LNCaP clone FGC (cell line): ENCODE data around the gene RNU1-3.
"Not testable (repeated sequence)": the region's sequence is repeated elsewhere in the genome, so short reads cannot be mapped to it uniquely, and the experiment has no call there.

Source experiments
- DNase-seq: peaks from one replicate; pipeline ENCODE4 v3.0.0-alpha.2; 2011; ENCODE audit warnings: low read depth
- H3K4me3 ChIP-seq: 2 replicates; pipeline ENCODE4 v1.5.1; 2011; ENCODE audit warnings: mild to moderate bottlenecking, low read depth, low read length, control low read depth
- TF ChIP-seq, protein P1 (sequence below): IDR thresholded peaks from 2 replicates; pipeline ENCODE4 v1.5.1; 2012; ENCODE audit warnings: mild to moderate bottlenecking; ENCODE audit not compliant: control insufficient read depth, insufficient read depth; ENCODE audit errors: extremely low read depth

The RNU1-3 gene

GRCh38 chr1:16666502-16667413 is at the start of gene RNU1-3:
TSS of gene RNU1-3 (minus strand) at chr1:16666948.
- not testable (repeated sequence) for DNase-seq, H3K4me3 ChIP-seq

DNA sequence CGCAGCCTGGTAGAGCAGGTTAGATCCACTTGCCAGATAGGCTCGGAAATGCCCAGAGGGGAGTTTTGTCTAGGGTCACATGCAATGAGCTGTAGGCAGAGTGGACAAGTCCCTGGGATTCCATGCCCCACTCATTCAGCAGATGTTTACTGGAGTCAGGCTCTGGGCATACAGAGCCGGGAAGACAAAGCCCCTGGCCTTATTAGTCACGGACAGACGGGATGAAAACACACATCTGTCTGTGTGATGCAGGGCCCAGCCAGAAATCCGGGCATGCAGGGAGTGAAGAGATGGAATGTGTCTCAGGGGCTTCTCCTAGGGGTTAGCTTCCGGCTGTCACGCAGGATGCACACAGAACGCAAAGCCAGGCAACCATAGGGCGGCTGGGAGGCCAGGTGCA is 46.7 kb upstream of the RNU1-3 start:
- not testable (repeated sequence) for DNase-seq, H3K4me3 ChIP-seq

DNA sequence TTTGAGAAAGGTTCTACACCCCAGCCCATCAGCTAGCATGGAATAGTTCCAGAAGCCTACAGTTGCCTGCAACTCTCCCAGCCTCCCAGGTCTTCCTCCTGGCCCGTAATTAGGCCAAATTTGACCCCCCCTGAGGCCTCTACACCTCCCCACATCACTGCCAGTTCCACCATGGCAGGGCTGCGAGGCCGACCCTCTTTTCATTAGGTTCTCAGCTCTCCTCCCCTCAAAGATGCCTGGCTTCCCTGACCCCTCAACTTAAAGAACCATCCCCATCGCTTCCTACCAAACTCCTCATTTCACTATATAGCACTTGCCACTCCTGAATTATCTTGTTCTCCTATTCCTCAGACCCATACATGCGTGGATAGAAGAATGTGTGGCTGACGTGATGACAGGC is 46.2 kb upstream of the RNU1-3 start:
- H3K4me3 ChIP-seq, DNase-seq: not testable (repeated sequence)

DNA sequence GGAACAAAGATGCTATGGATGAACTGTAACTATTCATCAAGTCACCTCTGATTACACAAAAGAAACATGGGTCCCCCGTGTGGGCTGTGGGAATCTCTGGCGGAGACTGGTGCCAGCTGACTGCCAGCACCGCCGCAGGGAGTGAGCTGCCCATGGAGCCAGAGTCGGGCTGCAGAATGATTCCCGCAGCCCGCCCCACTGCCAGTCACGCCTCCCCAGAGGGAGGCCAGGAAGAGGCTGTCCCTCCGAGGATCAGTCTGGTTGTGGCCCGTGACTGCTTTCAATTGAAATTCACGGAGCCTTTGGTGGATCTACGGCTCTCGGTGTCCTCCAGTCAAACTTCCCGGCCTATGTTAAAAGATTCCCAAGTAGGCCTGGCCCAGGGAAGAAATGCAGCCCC is 45.8 kb upstream of the RNU1-3 start:
- DNase-seq, result not testable (repeated sequence)

DNA sequence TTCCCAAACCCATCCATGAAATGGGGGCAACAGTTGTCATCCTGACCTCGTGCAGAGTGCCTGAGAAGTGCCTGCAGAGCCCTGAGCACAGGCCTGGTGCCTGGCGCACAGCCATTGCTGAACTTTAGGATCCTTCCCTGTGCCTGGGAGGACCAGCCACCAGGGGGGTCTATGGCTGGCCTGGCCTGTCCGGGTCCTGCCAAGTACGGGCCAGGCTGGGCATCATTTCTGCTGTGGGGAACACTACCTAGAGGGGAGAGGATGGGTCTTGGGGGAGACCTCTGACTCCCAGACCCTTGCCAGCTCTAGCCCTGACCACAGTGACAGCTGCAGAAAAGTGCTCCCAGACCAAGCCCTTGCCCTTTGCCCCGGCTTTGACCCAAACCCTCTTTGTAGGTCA is 45.4 kb upstream of the RNU1-3 start:
- H3K4me3 ChIP-seq, result not testable (repeated sequence)

More for the DNA sequence above, 45.8 kb upstream of the RNU1-3 start:
- not testable (repeated sequence) for H3K4me3 ChIP-seq

DNA sequence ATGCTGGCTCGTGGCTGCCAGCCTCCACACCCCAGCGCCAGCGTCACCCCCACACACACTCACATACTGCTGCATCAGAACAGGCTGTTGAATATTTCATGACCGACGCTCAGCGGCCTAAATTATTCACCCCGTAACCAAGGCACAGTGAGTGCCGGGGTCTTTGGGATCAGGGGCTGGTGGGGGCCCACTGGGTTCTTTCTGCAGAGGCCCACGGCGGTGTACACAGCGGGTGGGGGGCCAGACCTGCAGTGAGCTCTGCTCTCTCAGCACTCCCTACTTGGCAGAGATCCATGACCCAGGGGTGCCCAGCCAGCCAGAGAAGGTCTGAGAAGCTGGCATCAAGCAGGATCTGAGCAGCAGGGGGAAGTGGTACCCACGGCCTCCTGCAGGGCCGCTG is 43.9 kb upstream of the RNU1-3 start:
- not testable (repeated sequence) for DNase-seq, H3K4me3 ChIP-seq

More for the DNA sequence above, 45.4 kb upstream of the RNU1-3 start:
- DNase-seq, result not testable (repeated sequence)

DNA sequence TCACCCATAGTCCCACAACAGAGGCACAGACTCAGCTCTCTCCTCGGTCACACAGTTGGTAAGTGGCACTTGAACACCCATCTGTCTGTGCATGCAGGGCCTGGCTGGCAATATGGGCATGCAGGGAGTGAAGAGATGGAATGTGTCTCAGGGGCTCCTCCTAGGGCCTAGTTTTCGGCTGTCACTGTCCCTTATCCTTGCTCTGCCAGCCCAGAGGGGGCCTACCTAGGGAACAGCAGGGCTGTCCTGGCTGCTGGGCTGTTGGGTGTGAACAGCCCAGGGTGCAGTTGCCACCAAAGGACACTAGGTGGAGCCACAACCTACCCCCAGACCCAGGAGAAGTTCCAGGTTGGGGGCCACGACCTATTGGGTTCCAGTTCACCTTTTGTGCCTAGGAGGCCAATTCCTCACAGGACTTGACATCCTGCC is 42.9 kb upstream of the RNU1-3 start:
- not testable (repeated sequence) for H3K4me3 ChIP-seq, DNase-seq
- TF ChIP-seq, protein P1, sequence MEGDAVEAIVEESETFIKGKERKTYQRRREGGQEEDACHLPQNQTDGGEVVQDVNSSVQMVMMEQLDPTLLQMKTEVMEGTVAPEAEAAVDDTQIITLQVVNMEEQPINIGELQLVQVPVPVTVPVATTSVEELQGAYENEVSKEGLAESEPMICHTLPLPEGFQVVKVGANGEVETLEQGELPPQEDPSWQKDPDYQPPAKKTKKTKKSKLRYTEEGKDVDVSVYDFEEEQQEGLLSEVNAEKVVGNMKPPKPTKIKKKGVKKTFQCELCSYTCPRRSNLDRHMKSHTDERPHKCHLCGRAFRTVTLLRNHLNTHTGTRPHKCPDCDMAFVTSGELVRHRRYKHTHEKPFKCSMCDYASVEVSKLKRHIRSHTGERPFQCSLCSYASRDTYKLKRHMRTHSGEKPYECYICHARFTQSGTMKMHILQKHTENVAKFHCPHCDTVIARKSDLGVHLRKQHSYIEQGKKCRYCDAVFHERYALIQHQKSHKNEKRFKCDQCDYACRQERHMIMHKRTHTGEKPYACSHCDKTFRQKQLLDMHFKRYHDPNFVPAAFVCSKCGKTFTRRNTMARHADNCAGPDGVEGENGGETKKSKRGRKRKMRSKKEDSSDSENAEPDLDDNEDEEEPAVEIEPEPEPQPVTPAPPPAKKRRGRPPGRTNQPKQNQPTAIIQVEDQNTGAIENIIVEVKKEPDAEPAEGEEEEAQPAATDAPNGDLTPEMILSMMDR, result peak; percentile 39

DNA sequence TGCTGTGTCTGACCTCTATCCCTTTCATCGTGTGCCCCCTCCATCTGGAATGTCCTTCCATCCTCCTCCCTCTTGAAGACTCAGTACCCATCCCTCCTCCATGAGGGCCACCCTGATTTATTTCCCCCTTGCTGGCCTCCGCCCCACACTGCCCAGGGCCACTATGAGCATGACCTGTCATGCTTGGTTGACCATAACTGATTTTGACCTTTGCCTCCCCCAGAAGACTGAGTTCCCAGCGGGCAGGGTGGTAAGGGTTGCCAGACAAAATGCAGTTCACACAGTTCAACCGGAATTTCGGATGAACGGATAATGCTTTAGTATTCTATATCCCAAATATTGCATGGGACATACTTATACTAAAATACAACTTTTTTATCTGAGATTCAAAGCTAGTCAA is 42.0 kb upstream of the RNU1-3 start:
- not testable (repeated sequence) for DNase-seq, H3K4me3 ChIP-seq

DNA sequence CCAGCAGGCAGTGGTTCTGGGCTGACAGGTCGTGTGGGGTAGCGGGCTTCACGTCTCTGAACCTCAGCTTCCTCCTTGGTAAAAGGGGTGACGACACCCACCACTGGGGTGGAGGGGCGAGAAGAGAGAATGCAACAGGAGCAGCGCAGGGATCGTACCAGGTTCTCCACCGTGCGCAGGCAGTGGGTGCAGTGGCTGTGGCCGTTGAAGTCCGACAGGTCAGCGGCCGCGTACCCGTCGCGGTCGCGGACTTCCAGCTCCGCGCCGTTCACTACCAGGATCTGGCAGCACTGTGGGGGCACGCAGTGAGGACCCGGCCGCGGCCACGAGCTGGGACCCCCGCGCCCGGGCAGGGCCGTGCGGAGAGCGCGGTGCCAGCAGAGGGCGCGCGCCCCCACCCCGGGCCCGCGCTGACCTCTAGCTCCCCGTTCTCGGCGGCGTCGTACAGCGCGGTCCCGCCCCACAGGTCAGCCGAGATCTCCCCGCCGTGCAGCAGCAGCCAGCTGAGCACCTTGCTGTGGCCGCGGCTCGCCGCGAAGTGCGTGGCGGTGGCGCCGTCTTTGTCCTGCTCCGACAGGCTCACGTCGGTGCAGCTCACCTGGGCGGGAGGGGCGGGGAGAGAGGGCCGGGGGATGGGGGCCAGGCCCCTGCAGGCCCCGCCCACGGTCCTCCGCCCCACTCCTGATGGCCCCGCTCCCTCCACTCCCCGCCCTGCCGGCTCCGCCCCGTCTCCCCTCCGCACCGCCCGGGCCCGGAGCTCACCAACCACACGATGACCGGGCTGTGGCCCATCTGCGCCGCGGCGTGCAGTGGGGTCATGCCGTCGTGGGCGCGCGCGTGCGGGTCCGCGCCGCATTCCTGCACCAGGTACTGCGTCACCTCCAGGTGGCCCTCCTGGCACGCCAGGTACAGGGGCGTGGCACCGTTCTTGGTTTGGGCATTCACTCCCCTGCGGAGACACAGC is 40.7 kb upstream of the RNU1-3 start:
- DNase-seq, result not testable (repeated sequence)

DNA sequence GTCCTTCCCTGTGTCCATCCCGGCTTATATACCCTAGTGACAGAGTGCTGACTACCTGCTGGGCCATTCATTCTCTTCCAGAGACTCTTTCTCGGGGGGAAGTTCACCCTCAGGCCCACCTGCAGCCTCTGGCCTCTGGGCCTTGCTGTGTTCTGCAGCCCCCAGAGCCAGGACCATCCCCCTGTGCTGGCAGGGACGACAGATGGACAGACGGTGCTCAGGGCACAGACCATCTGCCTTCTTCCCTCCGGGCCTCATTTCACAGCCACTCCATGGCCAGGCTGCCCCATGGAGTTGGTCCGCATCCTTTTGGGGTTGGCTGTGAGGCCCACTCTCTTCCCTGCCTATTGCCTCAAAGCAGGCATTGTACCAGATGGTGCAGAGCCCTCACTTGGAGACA is 39.6 kb upstream of the RNU1-3 start:
- H3K4me3 ChIP-seq, DNase-seq: not testable (repeated sequence)

More for the DNA sequence above, 40.7 kb upstream of the RNU1-3 start:
- H3K4me3 ChIP-seq, result not testable (repeated sequence)

- H3K4me3 ChIP-seq, DNase-seq: not testable (repeated sequence)
These were observed 37.9 kb upstream of the RNU1-3 start for GRCh38 chr1:16704502-16705100.

- not testable (repeated sequence) for DNase-seq
These were observed 37.3 kb upstream of the RNU1-3 start for GRCh38 chr1:16704076-16704475.

DNA sequence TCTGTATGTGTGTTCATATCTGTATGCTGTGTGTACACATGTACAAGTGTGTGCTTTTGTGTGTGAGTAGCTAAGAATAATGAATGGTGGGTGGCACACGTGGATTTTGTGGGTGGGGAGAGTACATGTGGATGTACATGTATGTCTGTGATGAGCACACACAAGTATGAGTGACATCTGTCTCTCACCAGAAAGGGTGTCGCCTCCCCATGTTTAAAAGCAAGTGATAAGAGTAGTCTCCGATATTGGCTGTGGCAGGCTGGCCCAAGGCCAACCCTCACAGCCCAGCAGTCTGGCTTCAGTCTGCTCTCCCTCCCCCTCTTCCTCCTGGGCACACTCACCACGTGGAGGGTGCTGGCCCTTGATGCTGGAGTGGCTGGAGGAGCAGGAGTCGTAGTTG is 36.9 kb upstream of the RNU1-3 start:
- DNase-seq, H3K4me3 ChIP-seq: not testable (repeated sequence)

More at GRCh38 chr1:16704076-16704475, 37.3 kb upstream of the RNU1-3 start:
- not testable (repeated sequence) for H3K4me3 ChIP-seq

DNA sequence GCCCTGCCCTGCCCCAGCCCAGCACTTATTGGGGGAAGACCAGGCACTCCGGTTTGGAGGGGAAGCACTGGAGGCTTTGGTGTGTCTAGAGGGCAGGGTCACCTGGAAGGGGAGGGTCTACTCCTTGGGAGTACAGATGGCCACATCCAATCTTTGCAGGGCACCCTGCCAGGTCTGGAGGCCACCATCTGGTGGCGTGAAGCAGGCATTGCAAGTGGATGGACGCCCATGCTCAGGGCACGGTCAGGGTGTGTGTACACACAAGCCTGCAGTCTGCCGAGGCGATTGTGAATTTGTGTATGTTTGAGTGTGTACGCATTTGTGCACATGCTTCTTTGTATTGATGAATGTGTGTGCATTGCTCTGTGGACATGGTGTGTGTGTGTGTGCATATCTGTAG is 36.4 kb upstream of the RNU1-3 start:
- H3K4me3 ChIP-seq, DNase-seq: not testable (repeated sequence)

DNA sequence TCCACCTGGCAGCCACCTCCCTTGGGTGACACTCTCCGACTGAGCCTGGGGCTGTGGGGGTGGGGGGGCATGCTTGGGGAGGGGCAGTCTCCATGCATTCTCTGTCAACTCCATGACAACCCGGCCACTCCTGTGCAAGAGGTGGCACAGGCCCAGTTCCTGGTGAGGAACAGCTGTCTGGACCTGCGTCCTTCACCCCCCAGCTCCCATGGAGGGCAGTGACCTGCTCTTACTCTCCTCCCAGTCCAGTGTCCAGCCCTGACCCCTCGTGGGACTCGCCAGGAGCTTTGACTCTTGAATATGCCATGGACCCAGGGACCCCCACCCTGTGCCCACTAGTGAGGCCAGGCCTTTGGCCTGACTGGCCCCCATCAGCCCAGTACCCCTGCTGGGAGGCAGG is 35.5 kb upstream of the RNU1-3 start:
- H3K4me3 ChIP-seq, result not testable (repeated sequence)

GRCh38 chr1:16701189-16701588 is 34.4 kb upstream of the RNU1-3 start:
- DNase-seq, H3K4me3 ChIP-seq: not testable (repeated sequence)

More for the DNA sequence above, 35.5 kb upstream of the RNU1-3 start:
- DNase-seq, result not testable (repeated sequence)

GRCh38 chr1:16700138-16700895 is 33.6 kb upstream of the RNU1-3 start:
- DNase-seq, H3K4me3 ChIP-seq: not testable (repeated sequence)
